ENCODE results near the gene ELOVL3. TPM values are rescaled to one million over a fixed set of nuclear protein-coding genes. Genes with fewer than 3 reads are reported as not detected.

Gene ELOVL3
- polyA plus RNA-seq, 1 donor (not counting 4 experiments of a cell fraction or from before 2014, with no cell fraction given) = 0.26 TPM

GRCh38 chr10:102231357-102232318 is 5.5 kb downstream of the ELOVL3 start:
- Histone ChIP-seq H2AFZ (ENCODE audit: control insufficient read depth, low read length) (peak overlapping the region; percentile 84), H3K4me3 (ENCODE audit: control insufficient read depth in 2 of 3, extremely low read depth in 1 of 3, insufficient read depth in 2 of 3, low read depth in 1 of 3, low read length in 3 of 3) (peak overlapping the region; percentile 19 to 68 (median 51)), H3K9me1 (ENCODE audit: control insufficient read depth, extremely low read depth, insufficient read depth, low read length) (no peaks in the 10 kb centered on the region), H3K9ac (ENCODE audit: control insufficient read depth, extremely low read depth, insufficient read depth, low read length) (no peak overlapping the region), H3K79me2 (ENCODE audit: control insufficient read depth, insufficient read depth, low read length) (no peaks in the 10 kb centered on the region), H3K36me3 (ENCODE audit: control insufficient read depth in 2 of 2, extremely low read depth in 1 of 2, insufficient read depth in 2 of 2, low read length in 2 of 2) (no peaks in the 10 kb centered on the region), H3K27me3 (ENCODE audit: control insufficient read depth, extremely low read depth, insufficient read depth, low read length) (peaks cover 34% of the 10 kb centered on the region), H4K20me1 (ENCODE audit: control insufficient read depth, extremely low read depth, insufficient read depth, low read length) (no peaks in the 10 kb centered on the region), H3K4me2 (ENCODE audit: control insufficient read depth, extremely low read depth, insufficient read depth, low read depth, low read length) (peak overlapping the region; percentile 90), H3K9me3 (ENCODE audit: control insufficient read depth, low read depth, low read length) (no peaks in the 10 kb centered on the region), H3K27ac (ENCODE audit: control insufficient read depth, insufficient read depth, low read length) (no peak overlapping the region), H3K4me1 (ENCODE audit: control insufficient read depth, extremely low read depth, insufficient read depth, low read length) (peaks cover 21% of the 10 kb centered on the region)
- dilution Hi-C loops (cut with MboI; ENCODE audit: extremely low pct_ligation_motif_present, low sequenced_read_pairs) = no loop called here
- DNase-seq (ENCODE audit: low read depth, low spot score) = no peak
- TF ChIP-seq, protein P1, sequence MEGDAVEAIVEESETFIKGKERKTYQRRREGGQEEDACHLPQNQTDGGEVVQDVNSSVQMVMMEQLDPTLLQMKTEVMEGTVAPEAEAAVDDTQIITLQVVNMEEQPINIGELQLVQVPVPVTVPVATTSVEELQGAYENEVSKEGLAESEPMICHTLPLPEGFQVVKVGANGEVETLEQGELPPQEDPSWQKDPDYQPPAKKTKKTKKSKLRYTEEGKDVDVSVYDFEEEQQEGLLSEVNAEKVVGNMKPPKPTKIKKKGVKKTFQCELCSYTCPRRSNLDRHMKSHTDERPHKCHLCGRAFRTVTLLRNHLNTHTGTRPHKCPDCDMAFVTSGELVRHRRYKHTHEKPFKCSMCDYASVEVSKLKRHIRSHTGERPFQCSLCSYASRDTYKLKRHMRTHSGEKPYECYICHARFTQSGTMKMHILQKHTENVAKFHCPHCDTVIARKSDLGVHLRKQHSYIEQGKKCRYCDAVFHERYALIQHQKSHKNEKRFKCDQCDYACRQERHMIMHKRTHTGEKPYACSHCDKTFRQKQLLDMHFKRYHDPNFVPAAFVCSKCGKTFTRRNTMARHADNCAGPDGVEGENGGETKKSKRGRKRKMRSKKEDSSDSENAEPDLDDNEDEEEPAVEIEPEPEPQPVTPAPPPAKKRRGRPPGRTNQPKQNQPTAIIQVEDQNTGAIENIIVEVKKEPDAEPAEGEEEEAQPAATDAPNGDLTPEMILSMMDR (optimal IDR thresholded peaks at IDR 0.05 in 1 of 3, IDR thresholded peaks at IDR 0.05 in 1 of 3, conservative IDR thresholded peaks at IDR 0.05 in 1 of 3; ENCODE audit: extremely low read depth in 1 of 3, insufficient read depth in 2 of 3, low read length in 3 of 3) = peak; percentile 82 to 98 (median 93)
- TF ChIP-seq EZH2 (IDR thresholded peaks at IDR 0.05; ENCODE audit: low read length) = peak; percentile 22
- FAIRE-seq = no peak

GRCh38 chr10:102233997-102234396 is 7.9 kb downstream of the ELOVL3 start:
- H3K4me2 ChIP-seq (ENCODE audit: control insufficient read depth, extremely low read depth, insufficient read depth, low read depth, low read length) = no peak overlapping the region
- H3K4me3 ChIP-seq (ENCODE audit: control insufficient read depth in 2 of 3, extremely low read depth in 1 of 3, insufficient read depth in 2 of 3, low read depth in 1 of 3, low read length in 3 of 3) = no peak overlapping the region
- FAIRE-seq (no peak), DNase-seq (ENCODE audit: low read depth, low spot score) (no peak)
- H3K36me3 ChIP-seq (ENCODE audit: control insufficient read depth in 2 of 2, extremely low read depth in 1 of 2, insufficient read depth in 2 of 2, low read length in 2 of 2) = no peaks in the 10 kb centered on the region
- dilution Hi-C loops (cut with MboI; ENCODE audit: extremely low pct_ligation_motif_present, low sequenced_read_pairs) = no loop called here
- H3K27ac ChIP-seq (ENCODE audit: control insufficient read depth, insufficient read depth, low read length) = no peak overlapping the region
- no peak overlapping the region for H2AFZ ChIP-seq (ENCODE audit: control insufficient read depth, low read length)
- no peaks in the 10 kb centered on the region for H4K20me1 ChIP-seq (ENCODE audit: control insufficient read depth, extremely low read depth, insufficient read depth, low read length)
- H3K4me1 ChIP-seq (ENCODE audit: control insufficient read depth, extremely low read depth, insufficient read depth, low read length) = peaks cover 21% of the 10 kb centered on the region
- H3K79me2 ChIP-seq (ENCODE audit: control insufficient read depth, insufficient read depth, low read length) = no peaks in the 10 kb centered on the region
- H3K9ac ChIP-seq (ENCODE audit: control insufficient read depth, extremely low read depth, insufficient read depth, low read length) = no peak overlapping the region
- H3K9me1 ChIP-seq (ENCODE audit: control insufficient read depth, extremely low read depth, insufficient read depth, low read length) = no peaks in the 10 kb centered on the region
- TF ChIP-seq EZH2 (IDR thresholded peaks at IDR 0.05; ENCODE audit: low read length) = no peak
- TF ChIP-seq, protein P1 (optimal IDR thresholded peaks at IDR 0.05 in 1 of 3, IDR thresholded peaks at IDR 0.05 in 1 of 3, conservative IDR thresholded peaks at IDR 0.05 in 1 of 3; ENCODE audit: extremely low read depth in 1 of 3, insufficient read depth in 2 of 3, low read length in 3 of 3) = no peak
- no peaks in the 10 kb centered on the region for H3K9me3 ChIP-seq (ENCODE audit: control insufficient read depth, low read depth, low read length)
- H3K27me3 ChIP-seq (ENCODE audit: control insufficient read depth, extremely low read depth, insufficient read depth, low read length) = peaks cover 16% of the 10 kb centered on the region

All from keratinocyte (primary cell).